Measurements from ENCODE around the gene FSTL4. TPM values are rescaled to one million over a fixed set of nuclear protein-coding genes. Genes with fewer than 3 reads are reported as not detected.

FSTL4 gene
- total RNA-seq, 1 donor: 0.52 TPM

DNA sequence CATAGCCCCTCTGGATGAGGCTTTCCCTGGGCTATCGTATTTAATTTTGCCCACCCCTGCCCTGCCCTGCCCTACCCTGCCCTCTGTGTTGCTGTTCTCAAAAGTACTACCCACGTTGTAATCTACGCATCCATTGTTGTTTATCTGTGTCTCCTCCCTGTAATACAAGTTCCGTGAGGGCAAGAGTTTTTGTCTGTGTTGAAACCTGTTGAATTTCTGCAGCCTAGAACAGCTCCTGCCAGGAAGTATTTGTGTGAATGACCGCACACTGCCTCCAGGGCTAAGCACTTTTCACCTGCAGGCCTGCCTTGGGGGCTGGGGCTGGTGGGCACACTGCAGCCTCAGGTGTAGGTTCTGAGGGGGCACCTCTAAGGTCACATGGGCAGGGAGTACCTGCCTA is 315.7 kb downstream of the FSTL4 start:
- no peak overlapping the region for H3K4me3 ChIP-seq (ENCODE audit: low read length)

DNA sequence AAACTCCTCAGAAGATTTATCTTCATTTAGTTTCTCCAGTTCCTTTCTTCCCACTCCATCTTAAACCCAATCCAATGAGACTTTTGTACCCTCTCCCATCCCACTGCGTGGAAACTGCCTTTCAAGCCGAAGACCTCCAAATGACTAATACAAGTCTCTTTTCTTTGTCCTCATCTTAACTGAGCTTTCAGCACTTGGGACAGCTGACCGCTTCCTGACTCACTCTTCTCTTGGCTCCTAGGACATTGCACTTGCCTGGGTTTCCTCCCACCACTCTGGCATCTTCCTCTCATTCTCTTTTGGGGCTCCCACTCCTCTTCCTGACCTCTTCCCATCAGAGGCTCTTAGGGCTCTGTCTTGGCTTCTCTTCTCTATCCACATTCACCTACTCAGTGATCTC is 316.8 kb downstream of the FSTL4 start:
- Histone ChIP-seq H3K27me3 (ENCODE audit: insufficient read depth, low read length) (no peaks in the 10 kb centered on the region), H3K4me1 (ENCODE audit: insufficient read depth, low read length) (no peaks in the 10 kb centered on the region), H3K9me3 (ENCODE audit: low read depth, low read length) (no peaks in the 10 kb centered on the region), H3K4me3 (ENCODE audit: low read length) (no peak overlapping the region)

More for the DNA sequence above, 315.7 kb downstream of the FSTL4 start:
- Histone ChIP-seq H3K4me1 (ENCODE audit: insufficient read depth, low read length) (no peaks in the 10 kb centered on the region), H3K27me3 (ENCODE audit: insufficient read depth, low read length) (no peaks in the 10 kb centered on the region), H3K9me3 (ENCODE audit: low read depth, low read length) (no peaks in the 10 kb centered on the region)

DNA sequence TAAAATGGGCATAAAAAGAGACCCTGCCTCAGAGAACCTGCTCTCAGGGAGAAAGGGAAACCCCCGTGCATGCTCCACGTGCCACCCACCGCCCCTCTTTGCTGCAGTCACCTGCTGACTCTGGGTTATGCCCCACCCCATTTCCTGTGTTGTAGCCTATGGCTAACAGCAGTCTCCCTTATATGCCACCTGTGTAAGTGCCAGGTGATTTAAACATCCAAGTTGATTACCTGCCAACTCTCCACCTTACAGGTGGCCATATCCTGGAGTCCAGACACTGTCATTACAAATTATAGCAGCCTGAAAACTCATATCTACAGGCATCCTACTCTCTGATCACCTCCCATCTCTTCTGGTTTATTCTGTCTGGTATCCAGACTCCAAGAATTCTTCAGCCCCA is 318.0 kb downstream of the FSTL4 start:
- no peak overlapping the region for H3K4me3 ChIP-seq (ENCODE audit: low read length)
- no peaks in the 10 kb centered on the region for H3K27me3 ChIP-seq (ENCODE audit: insufficient read depth, low read length)
- H3K9me3 ChIP-seq (ENCODE audit: low read depth, low read length): no peaks in the 10 kb centered on the region
- no peaks in the 10 kb centered on the region for H3K4me1 ChIP-seq (ENCODE audit: insufficient read depth, low read length)

DNA sequence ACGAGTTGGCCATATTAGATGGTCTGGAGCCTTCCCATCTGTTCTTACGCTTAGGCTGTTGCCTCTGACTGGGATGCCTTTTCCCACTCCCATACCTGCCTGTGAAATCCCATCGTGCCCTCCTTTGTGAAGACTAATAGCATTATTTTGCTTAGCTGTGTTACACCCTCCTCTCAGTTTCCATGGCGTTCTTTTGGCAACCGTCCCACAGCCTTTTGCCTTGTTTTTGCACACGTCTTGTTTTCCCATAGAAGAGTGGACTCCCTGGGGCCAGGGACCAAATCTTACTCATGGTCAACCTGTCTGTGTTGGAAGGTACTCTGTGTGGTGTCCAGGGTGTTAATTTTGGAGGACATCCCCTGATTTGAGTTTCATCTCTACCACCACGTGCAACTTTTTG is 318.4 kb downstream of the FSTL4 start:
- Histone ChIP-seq H3K4me3 (ENCODE audit: low read length) (no peak overlapping the region), H3K4me1 (ENCODE audit: insufficient read depth, low read length) (no peaks in the 10 kb centered on the region), H3K9me3 (ENCODE audit: low read depth, low read length) (no peaks in the 10 kb centered on the region), H3K27me3 (ENCODE audit: insufficient read depth, low read length) (no peaks in the 10 kb centered on the region)

DNA sequence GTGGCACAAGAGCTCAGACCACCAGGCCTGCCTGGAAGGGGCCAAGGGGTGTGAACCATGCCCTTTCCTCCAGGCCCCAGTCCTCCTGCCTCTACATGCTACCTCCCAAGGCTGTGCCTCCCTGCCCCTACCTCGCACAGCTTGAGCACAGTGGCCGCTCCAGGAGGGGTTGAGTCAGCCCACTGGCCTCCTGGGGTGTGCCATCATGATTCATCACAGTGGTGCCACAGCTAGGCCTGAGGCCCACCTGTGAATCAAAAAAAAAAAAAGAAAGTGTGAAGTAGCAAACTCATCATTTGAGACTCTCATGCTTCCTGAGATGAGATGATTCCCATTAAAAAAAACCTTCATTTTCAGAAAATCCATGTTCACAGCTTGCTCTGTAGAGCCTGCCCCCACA is 320.0 kb downstream of the FSTL4 start:
- Histone ChIP-seq H3K4me1 (ENCODE audit: insufficient read depth, low read length) (no peaks in the 10 kb centered on the region), H3K27me3 (ENCODE audit: insufficient read depth, low read length) (no peaks in the 10 kb centered on the region), H3K4me3 (ENCODE audit: low read length) (no peak overlapping the region), H3K9me3 (ENCODE audit: low read depth, low read length) (no peaks in the 10 kb centered on the region)

DNA sequence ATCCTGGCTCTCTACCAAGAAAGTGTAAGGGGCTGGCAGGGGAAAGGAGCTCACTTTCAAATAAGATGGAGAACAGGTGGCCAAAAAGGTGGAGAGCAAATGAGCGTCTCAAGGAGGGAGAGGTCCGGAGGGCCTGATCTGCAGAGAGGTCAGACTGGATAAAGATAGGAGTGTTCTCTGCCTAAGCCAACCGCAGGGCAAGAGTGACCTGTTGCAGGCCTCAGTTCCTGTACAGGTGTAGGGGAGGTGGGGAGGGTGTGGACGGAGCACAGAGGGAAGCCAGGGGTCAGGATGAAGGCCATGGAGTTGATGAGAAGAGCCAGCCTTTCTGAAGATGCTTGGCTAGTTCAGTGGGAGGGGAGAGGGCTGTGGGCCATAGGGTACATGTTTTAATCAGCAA is 320.8 kb downstream of the FSTL4 start:
- Histone ChIP-seq H3K27me3 (ENCODE audit: insufficient read depth, low read length) (no peaks in the 10 kb centered on the region), H3K9me3 (ENCODE audit: low read depth, low read length) (no peaks in the 10 kb centered on the region), H3K4me1 (ENCODE audit: insufficient read depth, low read length) (no peaks in the 10 kb centered on the region), H3K4me3 (ENCODE audit: low read length) (no peak overlapping the region)

DNA sequence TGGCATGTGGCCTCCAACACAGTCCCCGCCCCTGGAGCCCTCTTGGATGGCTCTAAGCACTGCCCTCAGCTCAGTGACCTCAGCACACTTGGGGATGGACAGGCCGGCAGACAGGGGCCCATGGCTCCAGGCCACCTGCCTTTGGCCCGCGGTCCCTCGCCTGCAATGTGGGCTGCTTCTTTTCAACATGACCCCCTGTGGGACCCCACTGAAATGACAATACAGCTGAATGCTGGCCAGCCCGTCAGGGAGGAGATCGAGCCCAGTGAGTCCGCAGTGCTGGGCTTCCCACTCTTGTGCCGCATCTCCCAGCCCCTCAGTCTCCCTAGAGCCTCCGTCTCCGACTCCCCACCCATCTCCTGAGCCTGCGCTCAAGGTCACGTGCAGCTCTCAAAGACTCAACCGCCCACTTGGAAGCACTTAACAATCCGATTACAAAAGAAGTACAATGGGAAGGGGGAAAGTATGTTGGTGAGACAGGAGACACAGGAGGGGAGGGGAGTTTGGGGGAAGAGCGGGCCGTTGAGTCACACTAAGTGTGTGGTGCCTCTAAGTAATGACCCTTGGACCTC is 321.6 kb downstream of the FSTL4 start:
- Histone ChIP-seq H3K9me3 (ENCODE audit: low read depth, low read length) (no peaks in the 10 kb centered on the region), H3K4me1 (ENCODE audit: insufficient read depth, low read length) (no peaks in the 10 kb centered on the region), H3K27me3 (ENCODE audit: insufficient read depth, low read length) (no peaks in the 10 kb centered on the region), H3K4me3 (ENCODE audit: low read length) (no peak overlapping the region)

DNA sequence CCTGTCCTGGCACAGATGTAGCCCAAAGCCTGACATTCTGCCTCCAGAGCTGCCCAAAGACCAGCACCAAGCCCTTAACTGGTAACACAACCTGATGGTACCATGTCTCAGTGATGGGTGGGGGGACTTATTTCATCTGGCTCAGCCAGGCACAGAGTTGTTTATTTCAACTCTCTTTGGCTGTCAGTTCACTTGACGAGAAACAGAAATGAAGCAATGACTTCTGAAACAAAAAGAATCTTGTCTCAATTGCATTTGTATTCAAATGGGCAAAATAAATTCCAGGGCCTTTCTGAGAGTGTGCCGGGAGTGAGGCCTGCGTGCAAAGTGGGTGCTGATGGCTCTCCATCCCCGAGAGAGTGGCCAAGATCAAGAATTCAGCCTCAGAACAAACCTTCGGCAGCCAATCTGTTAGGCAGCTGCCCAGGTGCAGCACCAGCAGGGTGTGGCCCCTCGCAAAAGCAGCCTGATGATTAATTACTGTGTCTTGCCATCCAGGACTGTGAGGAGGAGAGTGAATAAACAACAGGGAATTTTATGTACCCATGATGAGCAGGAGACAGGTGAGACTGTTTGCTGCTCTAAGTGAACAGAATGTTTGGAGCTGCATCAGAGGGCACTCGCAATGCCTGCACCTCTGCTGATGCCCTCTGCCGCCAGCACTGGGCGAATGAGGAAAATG is 322.5 kb downstream of the FSTL4 start:
- no peaks in the 10 kb centered on the region for H3K27me3 ChIP-seq (ENCODE audit: insufficient read depth, low read length)
- no peaks in the 10 kb centered on the region for H3K4me1 ChIP-seq (ENCODE audit: insufficient read depth, low read length)
- no peak overlapping the region for H3K4me3 ChIP-seq (ENCODE audit: low read length)
- no peaks in the 10 kb centered on the region for H3K9me3 ChIP-seq (ENCODE audit: low read depth, low read length)

DNA sequence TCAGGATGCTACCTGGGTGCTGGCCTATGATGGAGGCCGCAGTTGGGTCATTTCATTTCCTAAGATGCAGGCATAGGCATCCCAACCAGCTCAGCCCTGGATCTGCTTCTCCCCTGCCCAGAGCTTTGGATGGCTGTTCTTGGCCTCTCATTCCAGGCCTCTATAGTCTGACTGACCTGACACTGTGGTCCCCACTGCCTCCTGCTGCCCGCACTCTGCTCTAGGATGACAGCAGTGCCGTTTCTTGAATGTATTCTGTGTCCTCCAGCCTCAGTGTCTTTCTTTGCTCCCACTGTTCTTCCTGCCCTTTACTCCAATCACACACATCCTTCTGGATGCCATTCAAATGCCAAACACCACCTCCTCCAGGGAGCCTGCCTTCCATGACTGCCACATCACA is 324.8 kb downstream of the FSTL4 start:
- H3K4me3 ChIP-seq (ENCODE audit: low read length): no peak overlapping the region
- H3K27me3 ChIP-seq (ENCODE audit: insufficient read depth, low read length): no peaks in the 10 kb centered on the region
- no peaks in the 10 kb centered on the region for H3K9me3 ChIP-seq (ENCODE audit: low read depth, low read length)
- no peaks in the 10 kb centered on the region for H3K4me1 ChIP-seq (ENCODE audit: insufficient read depth, low read length)

DNA sequence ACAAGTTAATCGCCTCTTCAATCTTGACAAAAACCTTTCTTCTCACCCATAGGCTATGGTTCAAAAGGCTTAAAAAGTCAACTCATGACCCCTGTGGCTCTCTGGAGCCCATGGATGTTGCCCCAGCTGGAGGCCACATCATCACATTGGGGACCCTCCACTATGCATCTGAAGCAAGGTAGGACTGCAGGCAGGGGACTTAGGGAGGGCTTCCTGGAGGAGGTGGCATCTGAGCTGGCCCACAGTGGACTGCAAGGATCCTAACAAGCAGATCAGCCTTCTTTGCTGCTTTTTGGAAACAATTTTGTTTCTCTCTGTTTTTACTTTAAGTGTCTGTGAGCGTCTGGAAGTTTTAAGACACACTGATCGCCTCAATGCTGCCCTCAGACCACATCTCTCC is 325.9 kb downstream of the FSTL4 start:
- H3K27me3 ChIP-seq (ENCODE audit: insufficient read depth, low read length): no peaks in the 10 kb centered on the region
- no peak overlapping the region for H3K4me3 ChIP-seq (ENCODE audit: low read length)
- H3K4me1 ChIP-seq (ENCODE audit: insufficient read depth, low read length): no peaks in the 10 kb centered on the region
- no peaks in the 10 kb centered on the region for H3K9me3 ChIP-seq (ENCODE audit: low read depth, low read length)

DNA sequence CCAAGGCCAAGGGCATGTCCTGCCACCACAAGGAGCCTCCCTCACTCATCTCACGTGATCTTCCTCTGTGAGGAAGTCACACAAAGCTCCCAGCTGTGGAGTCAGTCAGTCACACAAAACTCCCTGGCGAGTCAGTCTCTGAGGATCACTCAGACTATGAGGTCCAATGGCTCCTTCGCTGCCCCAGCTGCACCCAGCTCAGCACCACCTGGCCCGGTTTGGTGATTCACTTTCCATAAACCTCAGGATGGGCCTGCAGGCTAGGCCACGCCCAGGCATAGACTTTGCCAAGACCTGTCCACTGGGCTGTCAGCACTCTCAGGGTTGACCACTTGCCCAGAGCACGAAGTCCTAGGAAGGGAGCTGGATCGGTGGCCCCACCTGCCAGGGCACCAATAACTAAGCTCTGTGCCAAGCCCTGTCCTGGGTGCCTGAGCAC is 326.7 kb downstream of the FSTL4 start:
- no peaks in the 10 kb centered on the region for H3K4me1 ChIP-seq (ENCODE audit: insufficient read depth, low read length)
- H3K4me3 ChIP-seq (ENCODE audit: low read length): no peak overlapping the region
- H3K9me3 ChIP-seq (ENCODE audit: low read depth, low read length): no peaks in the 10 kb centered on the region
- no peaks in the 10 kb centered on the region for H3K27me3 ChIP-seq (ENCODE audit: insufficient read depth, low read length)

DNA sequence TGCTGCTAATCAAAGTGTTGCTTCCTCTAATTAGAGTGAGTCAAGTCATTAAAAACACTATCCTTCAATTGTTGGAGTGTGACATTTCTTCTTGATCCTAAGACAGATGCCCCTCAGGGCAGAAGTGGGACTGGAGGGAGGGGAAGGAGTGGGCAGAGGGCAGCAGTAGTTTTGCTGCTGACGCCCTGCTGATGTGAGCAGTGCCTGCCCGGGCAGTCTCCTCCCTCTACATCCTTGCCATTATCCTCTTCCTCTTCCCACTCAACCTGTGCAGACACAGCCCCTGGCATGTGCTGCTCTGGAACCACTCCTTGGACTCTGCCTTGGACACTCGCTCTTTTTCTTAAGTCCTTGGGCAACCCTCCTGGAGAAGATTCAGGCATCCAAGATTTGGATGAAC is 328.0 kb downstream of the FSTL4 start:
- Histone ChIP-seq H3K9me3 (ENCODE audit: low read depth, low read length) (no peaks in the 10 kb centered on the region), H3K4me1 (ENCODE audit: insufficient read depth, low read length) (no peaks in the 10 kb centered on the region), H3K4me3 (ENCODE audit: low read length) (no peak overlapping the region), H3K27me3 (ENCODE audit: insufficient read depth, low read length) (no peaks in the 10 kb centered on the region)

DNA sequence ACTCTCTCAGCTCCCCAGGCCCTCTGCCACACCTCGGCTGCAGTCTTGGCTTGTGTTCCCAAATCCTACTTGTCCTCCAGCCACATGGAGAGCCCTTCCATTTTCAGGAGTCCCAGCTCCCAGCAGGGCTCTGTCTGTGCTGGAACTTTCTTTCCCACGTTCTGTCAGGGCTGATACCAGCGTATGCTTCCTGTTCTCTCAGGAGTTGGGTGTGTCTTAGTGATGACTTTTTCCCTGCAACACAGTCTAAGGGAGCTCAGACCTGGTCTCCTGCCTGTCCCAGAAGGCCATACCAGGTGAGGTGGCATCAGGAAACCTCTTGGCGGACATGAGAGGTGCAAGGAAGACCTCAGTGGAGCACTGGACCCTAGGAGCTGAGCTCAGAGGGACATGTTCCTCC is 334.0 kb downstream of the FSTL4 start:
- Histone ChIP-seq H3K27me3 (ENCODE audit: insufficient read depth, low read length) (no peaks in the 10 kb centered on the region), H3K4me3 (ENCODE audit: low read length) (no peak overlapping the region), H3K4me1 (ENCODE audit: insufficient read depth, low read length) (no peaks in the 10 kb centered on the region), H3K9me3 (ENCODE audit: low read depth, low read length) (no peaks in the 10 kb centered on the region)

DNA sequence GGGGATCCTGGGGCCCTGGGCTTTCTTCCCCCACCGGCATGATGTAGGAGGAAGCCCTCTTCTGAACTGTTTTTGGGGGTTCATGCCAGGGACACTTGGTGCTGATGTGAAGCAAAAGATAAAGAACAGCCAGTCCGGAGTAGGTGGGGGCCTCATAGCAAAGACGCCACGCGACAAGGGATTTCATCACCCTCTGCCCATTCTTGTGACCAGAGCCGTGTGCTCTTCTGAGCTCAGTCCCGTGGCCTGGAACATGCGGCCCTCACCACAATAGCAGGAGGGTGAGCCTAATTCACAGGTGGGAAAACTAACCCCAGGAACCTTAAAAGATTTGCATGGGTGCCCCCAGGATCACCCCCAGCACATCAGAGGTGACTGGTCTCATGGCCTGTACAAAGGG is 334.6 kb downstream of the FSTL4 start:
- no peaks in the 10 kb centered on the region for H3K4me1 ChIP-seq (ENCODE audit: insufficient read depth, low read length)

DNA sequence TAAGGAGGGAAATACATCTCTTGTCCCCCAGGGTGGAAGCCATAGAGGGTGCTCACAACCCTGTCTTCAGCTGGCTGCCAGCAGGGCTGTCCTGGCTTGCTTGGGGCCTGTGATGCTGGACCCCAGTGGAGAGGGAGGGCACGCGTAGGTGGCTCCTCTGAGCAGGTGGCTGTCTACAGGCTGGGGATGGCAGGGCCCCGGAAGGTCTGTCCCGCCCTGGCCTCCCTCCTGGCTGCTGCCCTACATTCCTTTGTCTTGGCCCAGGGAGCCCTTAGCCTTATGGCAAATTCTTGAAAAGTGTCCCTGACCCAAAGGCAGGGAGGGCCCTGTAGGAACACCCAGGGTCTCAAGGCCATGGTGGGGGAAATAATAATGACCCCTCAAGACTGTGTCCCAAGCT is 336.2 kb downstream of the FSTL4 start:
- no peaks in the 10 kb centered on the region for H3K9me3 ChIP-seq (ENCODE audit: low read depth, low read length)
- H3K27me3 ChIP-seq (ENCODE audit: insufficient read depth, low read length): no peaks in the 10 kb centered on the region
- no peaks in the 10 kb centered on the region for H3K4me1 ChIP-seq (ENCODE audit: insufficient read depth, low read length)
- H3K4me3 ChIP-seq (ENCODE audit: low read length): no peak overlapping the region

More for the DNA sequence above, 334.6 kb downstream of the FSTL4 start:
- no peak overlapping the region for H3K4me3 ChIP-seq (ENCODE audit: low read length)
- H3K27me3 ChIP-seq (ENCODE audit: insufficient read depth, low read length): no peaks in the 10 kb centered on the region
- H3K9me3 ChIP-seq (ENCODE audit: low read depth, low read length): no peaks in the 10 kb centered on the region

DNA sequence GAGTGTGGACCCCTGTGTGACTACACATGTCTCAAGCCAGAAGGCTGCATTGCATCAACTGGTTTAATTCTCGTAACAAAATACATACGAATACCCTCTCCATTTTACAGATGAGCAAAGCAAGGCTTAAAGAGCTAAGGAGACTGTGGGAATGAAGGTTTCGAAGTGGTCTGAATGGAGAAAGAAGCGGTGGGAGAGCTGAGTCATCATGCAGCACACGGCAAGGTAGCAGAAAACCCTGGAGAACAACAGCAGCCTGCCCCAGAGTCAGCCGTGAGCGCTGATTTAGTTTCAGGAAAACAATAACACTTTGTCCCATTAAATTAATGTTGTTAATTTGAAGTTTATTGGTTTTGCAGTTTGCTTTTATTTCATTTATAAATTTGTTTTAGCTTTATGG is 336.7 kb downstream of the FSTL4 start:
- no peaks in the 10 kb centered on the region for H3K9me3 ChIP-seq (ENCODE audit: low read depth, low read length)
- no peak overlapping the region for H3K4me3 ChIP-seq (ENCODE audit: low read length)
- no peaks in the 10 kb centered on the region for H3K27me3 ChIP-seq (ENCODE audit: insufficient read depth, low read length)
- no peaks in the 10 kb centered on the region for H3K4me1 ChIP-seq (ENCODE audit: insufficient read depth, low read length)
